ENCODE results near the gene YAF2.

The YAF2 gene

GRCh38 chr12:42118136-42118879 is 119.7 kb downstream of the YAF2 start:
- Histone ChIP-seq H3K27ac (ENCODE audit: low read depth, low read length) (no peak overlapping the region), H3K9ac (ENCODE audit: low read length in 5 of 5) (no peak overlapping the region), H3K4me1 (ENCODE audit: control insufficient read depth in 5 of 5, insufficient read depth in 5 of 5, low read length in 5 of 5) (no peaks in the 10 kb centered on the region), H3K27me3 (ENCODE audit: control insufficient read depth in 5 of 5, insufficient read depth in 4 of 5, low read length in 5 of 5) (no peaks in the 10 kb centered on the region), H3K36me3 (ENCODE audit: control insufficient read depth in 5 of 5, insufficient read depth in 5 of 5, low read length in 5 of 5) (peaks cover 0 to 13% (median 12%) of the 10 kb centered on the region in 5 donors), H3K4me3 (ENCODE audit: low read depth in 1 of 5, low read length in 5 of 5) (no peak overlapping the region), H3K9me3 (ENCODE audit: control insufficient read depth in 5 of 5, low read length in 5 of 5) (no peaks in the 10 kb centered on the region)

GRCh38 chr12:42109031-42109430 is 129.0 kb downstream of the YAF2 start:
- no peak overlapping the region for H3K27ac ChIP-seq (ENCODE audit: low read depth, low read length)
- no peaks in the 10 kb centered on the region for H3K27me3 ChIP-seq (ENCODE audit: control insufficient read depth in 5 of 5, insufficient read depth in 4 of 5, low read length in 5 of 5)
- H3K4me3 ChIP-seq (ENCODE audit: low read depth in 1 of 5, low read length in 5 of 5) = no peak overlapping the region
- H3K36me3 ChIP-seq (ENCODE audit: control insufficient read depth in 5 of 5, insufficient read depth in 5 of 5, low read length in 5 of 5) = peaks cover 0 to 14% (median 3%) of the 10 kb centered on the region in 5 donors
- H3K9me3 ChIP-seq (ENCODE audit: control insufficient read depth in 5 of 5, low read length in 5 of 5) = no peaks in the 10 kb centered on the region
- no peaks in the 10 kb centered on the region for H3K4me1 ChIP-seq (ENCODE audit: control insufficient read depth in 5 of 5, insufficient read depth in 5 of 5, low read length in 5 of 5)
- H3K9ac ChIP-seq (ENCODE audit: low read length in 5 of 5) = no peak overlapping the region
